HCT116 (cell line): ENCODE measurements around the gene PLCD1. TPM values are rescaled to one million over a fixed set of nuclear protein-coding genes. Genes with fewer than 3 reads are reported as not detected.

Experiments used
- ATAC-seq: fragments of 200-7000 bp; cut with Tn5 transposase; 2 replicates; pipeline ENCODE4 v1.9.1; 2020; ENCODE audit warnings: mild to moderate bottlenecking, moderate library complexity
- BruUV-seq: library from RNA; stranded (reverse); fragments of 400-500 nt; replicated peaks from 2 replicates; lab custom pipeline; 2021; lab: Mats Ljungman, UMichigan
- CTCF ChIA-PET: fragments of 300-600 bp; sonication (Branson Sonifier 250); formaldehyde crosslinking; loops from one replicate; lab custom pipeline; 2021; ENCODE audit warnings: antibody characterized with exemption; lab: Charles Lee
- POLR2A ChIA-PET: fragments of 300-600, 350-600 bp; sonication (Branson Sonifier 250); formaldehyde crosslinking; loops from one replicate; lab custom pipeline; 2021; ENCODE audit warnings: antibody characterized with exemption; lab: Charles Lee
- RAD21 ChIA-PET, 2 experiments: fragments of 300-600 bp; sonication (Branson Sonifier 250); formaldehyde crosslinking; loops; one replicate each; lab custom pipeline; 2023; ENCODE audit warnings: low total read pairs in 2 of 2; ENCODE audit not compliant: uncharacterized antibody in 2 of 2, unreplicated experiment in 2 of 2, low non-redundant PET in 1 of 2; lab: Charles Lee
- DNase-seq: peaks from one replicate; pipeline ENCODE4 v3.0.0-alpha.2; 2010; ENCODE audit warnings: low read depth, low spot score
- H2AFZ ChIP-seq: fragments of 200-600 bp; shearing (Covaris generic), sonication (generic); 2 replicates; pipeline ENCODE4 v1.6.1; 2017; ENCODE audit warnings: low read depth, mixed run types, mixed read lengths, antibody characterized with exemption, low read length; ENCODE audit not compliant: poor library complexity, severe bottlenecking
- H3K27ac ChIP-seq: 2 replicates; pipeline ENCODE4 v1.5.1; 2012; ENCODE audit warnings: low read depth, low read length
- H3K27me3 ChIP-seq: fragments of 200-600 bp; sonication (generic); 2 replicates; pipeline ENCODE4 v1.6.1; 2016; ENCODE audit warnings: mixed run types, low read length, mixed read lengths; ENCODE audit not compliant: insufficient read depth
- H3K36me3 ChIP-seq, 2 experiments: fragments of 200-500 bp in 1 of 2; fragments of 200-600 bp in 1 of 2; sonication (Bioruptor generic) in 1 of 2; sonication (generic) in 1 of 2; 2 replicates each; pipeline versions ENCODE4 v1.5.1 to v1.6.1; 2014 to 2016; ENCODE audit warnings: low read length in 2 of 2, inconsistent platforms in 1 of 2, mixed read lengths in 1 of 2, mixed run types in 1 of 2; ENCODE audit not compliant: insufficient read depth in 2 of 2, control insufficient read depth in 1 of 2
- H3K4me1 ChIP-seq, 2 experiments: fragments of 200-600 bp in 1 of 2; sonication (generic) in 1 of 2; 2 replicates each; pipeline versions ENCODE4 v1.5.1 to v1.6.1; 2012 to 2017; ENCODE audit warnings: low read length in 2 of 2, inconsistent platforms in 1 of 2, mild to moderate bottlenecking in 1 of 2, mixed read lengths in 1 of 2, mixed run types in 1 of 2, moderate library complexity in 1 of 2; ENCODE audit not compliant: insufficient read depth in 2 of 2, control insufficient read depth in 1 of 2
- H3K4me2 ChIP-seq: fragments of 200-600 bp; sonication (generic); 2 replicates; pipeline ENCODE4 v1.6.1; 2017; ENCODE audit warnings: mixed run types, low read length, mixed read lengths
- H3K4me3 ChIP-seq, 2 experiments: fragments of 200-600 bp in 1 of 2; sonication (generic) in 1 of 2; replicated peaks in 1 of 2; 2 replicates each; pipeline ENCODE4 v1.5.1; 2011 to 2016; ENCODE audit warnings: low read length in 2 of 2, control low read depth in 1 of 2, low read depth in 1 of 2, mild to moderate bottlenecking in 1 of 2, mixed read lengths in 1 of 2, mixed run types in 1 of 2
- H3K79me2 ChIP-seq: fragments of 200-600 bp; sonication (generic); 2 replicates; pipeline ENCODE4 v1.6.1; 2017; ENCODE audit warnings: mild to moderate bottlenecking, mixed run types, low read length, moderate library complexity, mixed read lengths; ENCODE audit not compliant: insufficient read depth
- H3K9ac ChIP-seq: fragments of 200-600 bp; sonication (generic); 2 replicates; pipeline ENCODE4 v1.6.1; 2016; ENCODE audit warnings: low read length, mixed read lengths
- H3K9me2 ChIP-seq: fragments of 200-600 bp; sonication (generic), shearing (Covaris generic); 2 replicates; pipeline ENCODE4 v1.6.1; 2017; ENCODE audit warnings: mixed run types, mild to moderate bottlenecking, moderate library complexity; ENCODE audit not compliant: insufficient read depth
- H3K9me3 ChIP-seq, 2 experiments: fragments of 200-500 bp in 1 of 2; fragments of 200-600 bp in 1 of 2; sonication (Bioruptor generic) in 1 of 2; sonication (generic) in 1 of 2; 2 replicates each; pipeline ENCODE4 v1.6.1; 2014 to 2017; ENCODE audit warnings: low read length in 2 of 2, mixed read lengths in 2 of 2, inconsistent platforms in 1 of 2, low read depth in 1 of 2, mild to moderate bottlenecking in 1 of 2, mixed run types in 1 of 2, moderate library complexity in 1 of 2; ENCODE audit not compliant: control insufficient read depth in 1 of 2, insufficient read depth in 1 of 2
- H4K20me1 ChIP-seq: fragments of 200-600 bp; sonication (generic), shearing (Covaris generic); 2 replicates; pipeline ENCODE4 v1.6.1; 2017; ENCODE audit warnings: mixed run types, mild to moderate bottlenecking, moderate library complexity; ENCODE audit not compliant: insufficient read depth
- CBX3 ChIP-seq: IDR thresholded peaks from 2 replicates; pipeline ENCODE4 v1.6.1; 2012; ENCODE audit warnings: low read depth
- CEBPB ChIP-seq: IDR thresholded peaks from 2 replicates; pipeline ENCODE4 v1.6.1; 2012; ENCODE audit warnings: low read depth
- EGR1 ChIP-seq: IDR thresholded peaks from 2 replicates; pipeline ENCODE4 v1.6.1; 2012; ENCODE audit warnings: low read depth
- EZH2 ChIP-seq: fragments of 200-600 bp; sonication (generic); IDR thresholded peaks from 2 replicates; pipeline ENCODE4 v1.6.1; 2017; ENCODE audit warnings: antibody characterized with exemption, mixed run types
- RAD21 ChIP-seq: IDR thresholded peaks from 2 replicates; pipeline ENCODE4 v1.6.1; 2012; ENCODE audit warnings: low read depth, mild to moderate bottlenecking
- SIN3A ChIP-seq: IDR thresholded peaks from 2 replicates; pipeline ENCODE4 v1.6.1; 2012; ENCODE audit warnings: low read depth
- SP1 ChIP-seq: IDR thresholded peaks from 2 replicates; pipeline ENCODE4 v1.6.1; 2012; ENCODE audit warnings: low read depth
- SRF ChIP-seq: IDR thresholded peaks from 2 replicates; pipeline ENCODE4 v1.6.1; 2012; ENCODE audit warnings: low read depth
- TCF7L2 ChIP-seq: IDR thresholded peaks from 2 replicates; pipeline ENCODE4 v1.7.0; 2011; ENCODE audit warnings: borderline replicate concordance, inconsistent platforms; ENCODE audit not compliant: insufficient read depth, insufficient read length; ENCODE audit errors: extremely low read depth
- YY1 ChIP-seq: IDR thresholded peaks from 2 replicates; pipeline ENCODE4 v1.6.1; 2011; ENCODE audit warnings: low read length, low read depth, moderate library complexity, mild to moderate bottlenecking; ENCODE audit not compliant: insufficient replicate concordance; ENCODE audit errors: extremely low read depth
- intact Hi-C: fragments of 100-400 bp; cut with micrococcal nuclease; formaldehyde crosslinking; loops from 2 replicates; pipeline ENCODE4 v1.10.0; 2022
- total RNA-seq: library from RNA; stranded (reverse); gene quantifications from one replicate; pipeline ENCODE4 v1.2.1, GENCODE V29; 2021; ENCODE audit not compliant: unreplicated experiment
- TF ChIP-seq, protein P1 (sequence below), 3 experiments: fragments of 200-600 bp in 1 of 3; sonication (generic) in 1 of 3; IDR thresholded peaks in 2 of 3; conservative IDR thresholded peaks in 1 of 3; 2 replicates each; pipeline ENCODE4 v1.5.1; 2012 to 2017; ENCODE audit warnings: low read depth in 2 of 3, low read length in 2 of 3, antibody characterized with exemption in 1 of 3, borderline replicate concordance in 1 of 3, control low read depth in 1 of 3, mild to moderate bottlenecking in 1 of 3, mixed read lengths in 1 of 3, mixed run types in 1 of 3, moderate library complexity in 1 of 3; ENCODE audit not compliant: insufficient read depth in 1 of 3
- TF ChIP-seq, protein P2 (sequence below): IDR thresholded peaks from 2 replicates; pipeline ENCODE4 v1.6.1; 2011; ENCODE audit warnings: mild to moderate bottlenecking, low read length, moderate library complexity; ENCODE audit not compliant: insufficient replicate concordance; ENCODE audit errors: extremely low read depth

Gene PLCD1
- total RNA-seq, 1 experiment from 2014 or later, result 15.9 TPM

DNA sequence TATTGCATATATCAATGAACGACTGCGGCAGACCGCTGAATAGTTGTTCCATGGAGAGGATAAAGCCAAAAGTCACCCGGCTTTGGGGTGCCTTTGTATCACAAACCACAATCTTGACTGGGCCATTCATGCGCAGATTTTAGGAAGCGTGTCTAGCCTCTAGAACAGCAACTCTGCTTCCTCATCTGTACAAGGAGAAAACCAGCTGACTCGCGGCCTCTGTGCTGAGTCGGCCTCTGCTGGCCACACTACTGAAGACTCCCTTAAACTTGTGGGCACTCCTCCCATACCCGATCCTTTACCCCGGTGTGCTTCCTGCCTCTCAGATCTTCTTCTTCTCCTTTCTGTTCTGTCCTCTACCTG lies 10.4 kb upstream of the PLCD1 start:
- Histone ChIP-seq H3K4me2 (no peak overlapping the region), H3K27me3 (no peaks in the 10 kb centered on the region), H2AFZ (no peak overlapping the region), H3K4me3 (no peak overlapping the region), H3K36me3 (no peaks in the 10 kb centered on the region), H3K9me3 (no peaks in the 10 kb centered on the region), H4K20me1 (no peaks in the 10 kb centered on the region), H3K4me1 (no peaks in the 10 kb centered on the region), H3K9me2 (no peaks in the 10 kb centered on the region), H3K9ac (no peak overlapping the region), H3K79me2 (no peaks in the 10 kb centered on the region), H3K27ac (no peak overlapping the region)
- ATAC-seq (peak; percentile 72), DNase-seq (no peak)
- ChIA-PET CTCF (no interaction called here), RAD21 (interaction anchor here in 1 of 2 experiments (0.6 kb wide), 1 partner anchor 45 kb away, joined by 3 read pairs; no protein-coding TSS in a partner anchor), POLR2A (no interaction called here)
- no TSS peak for BruUV-seq
- intact Hi-C loops, result no loop called here
- TF ChIP-seq RAD21, result peak; percentile 39
- TF ChIP-seq SP1, result no peak
- no peak for TF ChIP-seq YY1
- TF ChIP-seq, protein P1, sequence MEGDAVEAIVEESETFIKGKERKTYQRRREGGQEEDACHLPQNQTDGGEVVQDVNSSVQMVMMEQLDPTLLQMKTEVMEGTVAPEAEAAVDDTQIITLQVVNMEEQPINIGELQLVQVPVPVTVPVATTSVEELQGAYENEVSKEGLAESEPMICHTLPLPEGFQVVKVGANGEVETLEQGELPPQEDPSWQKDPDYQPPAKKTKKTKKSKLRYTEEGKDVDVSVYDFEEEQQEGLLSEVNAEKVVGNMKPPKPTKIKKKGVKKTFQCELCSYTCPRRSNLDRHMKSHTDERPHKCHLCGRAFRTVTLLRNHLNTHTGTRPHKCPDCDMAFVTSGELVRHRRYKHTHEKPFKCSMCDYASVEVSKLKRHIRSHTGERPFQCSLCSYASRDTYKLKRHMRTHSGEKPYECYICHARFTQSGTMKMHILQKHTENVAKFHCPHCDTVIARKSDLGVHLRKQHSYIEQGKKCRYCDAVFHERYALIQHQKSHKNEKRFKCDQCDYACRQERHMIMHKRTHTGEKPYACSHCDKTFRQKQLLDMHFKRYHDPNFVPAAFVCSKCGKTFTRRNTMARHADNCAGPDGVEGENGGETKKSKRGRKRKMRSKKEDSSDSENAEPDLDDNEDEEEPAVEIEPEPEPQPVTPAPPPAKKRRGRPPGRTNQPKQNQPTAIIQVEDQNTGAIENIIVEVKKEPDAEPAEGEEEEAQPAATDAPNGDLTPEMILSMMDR (IDR thresholded peaks at IDR 0.05 in 2 of 3, conservative IDR thresholded peaks at IDR 0.05 in 1 of 3; ENCODE audit: borderline replicate concordance in 1 of 3, insufficient read depth in 1 of 3, low read depth in 2 of 3, low read length in 2 of 3), result peak in 1 of 3 experiments; percentile 4; a peak in 1 of 6 replicates
- TF ChIP-seq, protein P2, sequence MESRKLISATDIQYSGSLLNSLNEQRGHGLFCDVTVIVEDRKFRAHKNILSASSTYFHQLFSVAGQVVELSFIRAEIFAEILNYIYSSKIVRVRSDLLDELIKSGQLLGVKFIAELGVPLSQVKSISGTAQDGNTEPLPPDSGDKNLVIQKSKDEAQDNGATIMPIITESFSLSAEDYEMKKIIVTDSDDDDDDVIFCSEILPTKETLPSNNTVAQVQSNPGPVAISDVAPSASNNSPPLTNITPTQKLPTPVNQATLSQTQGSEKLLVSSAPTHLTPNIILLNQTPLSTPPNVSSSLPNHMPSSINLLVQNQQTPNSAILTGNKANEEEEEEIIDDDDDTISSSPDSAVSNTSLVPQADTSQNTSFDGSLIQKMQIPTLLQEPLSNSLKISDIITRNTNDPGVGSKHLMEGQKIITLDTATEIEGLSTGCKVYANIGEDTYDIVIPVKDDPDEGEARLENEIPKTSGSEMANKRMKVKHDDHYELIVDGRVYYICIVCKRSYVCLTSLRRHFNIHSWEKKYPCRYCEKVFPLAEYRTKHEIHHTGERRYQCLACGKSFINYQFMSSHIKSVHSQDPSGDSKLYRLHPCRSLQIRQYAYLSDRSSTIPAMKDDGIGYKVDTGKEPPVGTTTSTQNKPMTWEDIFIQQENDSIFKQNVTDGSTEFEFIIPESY, result no peak
- TF ChIP-seq SIN3A, result no peak
- no peak for TF ChIP-seq EGR1
- TF ChIP-seq CEBPB, result no peak
- TF ChIP-seq TCF7L2, result no peak
- no peak for TF ChIP-seq SRF
- no peak for TF ChIP-seq CBX3
- TF ChIP-seq EZH2, result no peak
